WERI-Rb-1 (cell line): ENCODE results near the gene LIMK2.
"Not testable (repeated sequence)": the region's sequence is repeated elsewhere in the genome, so short reads cannot be mapped to it uniquely, and the experiment has no call there.

ENCODE experiments used
- DNase-seq: peaks from one replicate; pipeline ENCODE4 v3.0.0-alpha.2; 2020
- H3K27ac ChIP-seq: fragments of 250-450 bp; sonication (Bioruptor Pico); 2 replicates; pipeline ENCODE4 v1.5.1; 2020; ENCODE audit warnings: mild to moderate bottlenecking, moderate library complexity
- H3K27me3 ChIP-seq: fragments of 250-450 bp; sonication (Bioruptor Pico); 2 replicates; pipeline ENCODE4 v1.5.1; 2021; ENCODE audit warnings: mild to moderate bottlenecking, low read depth, moderate library complexity; ENCODE audit not compliant: insufficient read depth, severe bottlenecking
- H3K36me3 ChIP-seq: fragments of 250-450 bp; sonication (Bioruptor Pico); 2 replicates; pipeline ENCODE4 v1.5.1; 2020; ENCODE audit warnings: mild to moderate bottlenecking, moderate library complexity
- H3K4me3 ChIP-seq: 2 replicates; pipeline ENCODE4 v1.5.1; 2011; ENCODE audit warnings: low read depth, mild to moderate bottlenecking, control low read depth, low read length
- H3K9me3 ChIP-seq: fragments of 250-450 bp; sonication (Bioruptor Pico); 2 replicates; pipeline ENCODE4 v1.5.1; 2021; ENCODE audit warnings: mild to moderate bottlenecking, moderate library complexity; ENCODE audit not compliant: severe bottlenecking
- CTCF ChIP-seq: IDR thresholded peaks from 2 replicates; pipeline ENCODE4 v1.5.1; 2011; ENCODE audit warnings: low read depth, mild to moderate bottlenecking, control low read depth, inconsistent platforms, low read length

The LIMK2 gene

GRCh38 chr22:31187627-31188026, 24.5 kb upstream of the LIMK2 start:
- Histone ChIP-seq H3K27ac (no peak overlapping the region), H3K9me3 (no peaks in the 10 kb centered on the region)
- no peak for DNase-seq

GRCh38 chr22:31192513-31192912, 19.6 kb upstream of the LIMK2 start:
- DNase-seq, result no peak
- H3K27ac ChIP-seq, result no peak overlapping the region
- H3K9me3 ChIP-seq, result no peaks in the 10 kb centered on the region
- no peak for TF ChIP-seq CTCF
- H3K36me3 ChIP-seq, result peaks cover 31% of the 10 kb centered on the region
- H3K4me3 ChIP-seq, result no peak overlapping the region
- H3K27me3 ChIP-seq, result no peaks in the 10 kb centered on the region

More at GRCh38 chr22:31187627-31188026, 24.5 kb upstream of the LIMK2 start:
- H3K36me3 ChIP-seq, result peaks cover 26% of the 10 kb centered on the region
- H3K4me3 ChIP-seq, result no peak overlapping the region
- no peak for TF ChIP-seq CTCF
- no peaks in the 10 kb centered on the region for H3K27me3 ChIP-seq

- Histone ChIP-seq H3K9me3 (no peaks in the 10 kb centered on the region), H3K4me3 (no peak overlapping the region), H3K36me3 (peaks cover 28% of the 10 kb centered on the region), H3K27me3 (no peaks in the 10 kb centered on the region), H3K27ac (no peak overlapping the region)
- no peak for TF ChIP-seq CTCF
- DNase-seq, result no peak
Observed at GRCh38 chr22:31193092-31193491, 19.0 kb upstream of the LIMK2 start.

- not testable (repeated sequence) for H3K27me3 ChIP-seq, DNase-seq, H3K27ac ChIP-seq, H3K9me3 ChIP-seq, H3K4me3 ChIP-seq
- peaks cover 24% of the 10 kb centered on the region for H3K36me3 ChIP-seq
Observed at GRCh38 chr22:31194681-31195080, 17.4 kb upstream of the LIMK2 start.

GRCh38 chr22:31199187-31199586, 12.9 kb upstream of the LIMK2 start:
- Histone ChIP-seq H3K27ac (no peak overlapping the region), H3K9me3 (no peaks in the 10 kb centered on the region), H3K4me3 (no peak overlapping the region), H3K36me3 (peaks cover 26% of the 10 kb centered on the region), H3K27me3 (no peaks in the 10 kb centered on the region)
- no peak for DNase-seq
- TF ChIP-seq CTCF, result peak; percentile 61

- not testable (repeated sequence) for H3K9me3 ChIP-seq, H3K27me3 ChIP-seq, H3K27ac ChIP-seq, H3K4me3 ChIP-seq, DNase-seq
- H3K36me3 ChIP-seq, result peaks cover 17% of the 10 kb centered on the region
Observed at GRCh38 chr22:31204352-31204984, 7.6 kb upstream of the LIMK2 start.

GRCh38 chr22:31205059-31205458, 7.0 kb upstream of the LIMK2 start:
- not testable (repeated sequence) for H3K9me3 ChIP-seq, H3K27ac ChIP-seq, H3K27me3 ChIP-seq, DNase-seq, H3K4me3 ChIP-seq
- peaks cover 17% of the 10 kb centered on the region for H3K36me3 ChIP-seq

GRCh38 chr22:31206460-31206859, 5.6 kb upstream of the LIMK2 start:
- not testable (repeated sequence) for DNase-seq, H3K27ac ChIP-seq, H3K4me3 ChIP-seq, H3K9me3 ChIP-seq, H3K27me3 ChIP-seq
- peaks cover 11% of the 10 kb centered on the region for H3K36me3 ChIP-seq
